ENCODE results near the gene TBC1D5. TPM values are rescaled to one million over a fixed set of nuclear protein-coding genes. Genes with fewer than 3 reads are reported as not detected.

The TBC1D5 gene
- total RNA-seq, 3 donors from 2014 or later = 33.1 to 56.1 (median 44.1) TPM

DNA sequence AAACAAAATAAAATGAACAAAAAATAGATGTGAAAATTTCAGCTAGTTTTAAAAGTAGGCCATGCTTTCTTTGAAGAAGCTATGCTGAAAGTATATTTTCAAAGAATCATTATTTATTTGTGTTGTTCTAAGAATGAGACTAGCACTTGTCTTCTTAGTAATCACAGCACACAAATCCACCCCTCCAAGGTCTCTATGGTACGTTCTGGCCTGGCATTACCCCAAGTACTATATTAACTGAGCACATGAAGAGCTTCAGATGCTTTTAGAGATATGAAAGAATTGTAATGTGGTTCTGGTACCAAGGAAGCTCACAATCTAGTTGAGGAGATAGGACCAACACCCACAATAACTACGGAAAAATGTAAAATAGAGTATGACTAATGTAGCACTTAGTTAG, 441.2 kb downstream of the TBC1D5 start:
- no peaks in the 10 kb centered on the region for H3K9me3 ChIP-seq
- H3K4me3 ChIP-seq = no peak overlapping the region
- intact Hi-C loops (cut with DNase I, micrococcal nuclease) = no loop called here
- DNase-seq (no peak), ATAC-seq (no peak)
- no peaks in the 10 kb centered on the region for H3K4me1 ChIP-seq (ENCODE audit: low read depth)
- TF ChIP-seq, protein P1, sequence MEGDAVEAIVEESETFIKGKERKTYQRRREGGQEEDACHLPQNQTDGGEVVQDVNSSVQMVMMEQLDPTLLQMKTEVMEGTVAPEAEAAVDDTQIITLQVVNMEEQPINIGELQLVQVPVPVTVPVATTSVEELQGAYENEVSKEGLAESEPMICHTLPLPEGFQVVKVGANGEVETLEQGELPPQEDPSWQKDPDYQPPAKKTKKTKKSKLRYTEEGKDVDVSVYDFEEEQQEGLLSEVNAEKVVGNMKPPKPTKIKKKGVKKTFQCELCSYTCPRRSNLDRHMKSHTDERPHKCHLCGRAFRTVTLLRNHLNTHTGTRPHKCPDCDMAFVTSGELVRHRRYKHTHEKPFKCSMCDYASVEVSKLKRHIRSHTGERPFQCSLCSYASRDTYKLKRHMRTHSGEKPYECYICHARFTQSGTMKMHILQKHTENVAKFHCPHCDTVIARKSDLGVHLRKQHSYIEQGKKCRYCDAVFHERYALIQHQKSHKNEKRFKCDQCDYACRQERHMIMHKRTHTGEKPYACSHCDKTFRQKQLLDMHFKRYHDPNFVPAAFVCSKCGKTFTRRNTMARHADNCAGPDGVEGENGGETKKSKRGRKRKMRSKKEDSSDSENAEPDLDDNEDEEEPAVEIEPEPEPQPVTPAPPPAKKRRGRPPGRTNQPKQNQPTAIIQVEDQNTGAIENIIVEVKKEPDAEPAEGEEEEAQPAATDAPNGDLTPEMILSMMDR (IDR thresholded peaks at IDR 0.05) = no peak
- H3K36me3 ChIP-seq (ENCODE audit: low read depth) = no peaks in the 10 kb centered on the region

DNA sequence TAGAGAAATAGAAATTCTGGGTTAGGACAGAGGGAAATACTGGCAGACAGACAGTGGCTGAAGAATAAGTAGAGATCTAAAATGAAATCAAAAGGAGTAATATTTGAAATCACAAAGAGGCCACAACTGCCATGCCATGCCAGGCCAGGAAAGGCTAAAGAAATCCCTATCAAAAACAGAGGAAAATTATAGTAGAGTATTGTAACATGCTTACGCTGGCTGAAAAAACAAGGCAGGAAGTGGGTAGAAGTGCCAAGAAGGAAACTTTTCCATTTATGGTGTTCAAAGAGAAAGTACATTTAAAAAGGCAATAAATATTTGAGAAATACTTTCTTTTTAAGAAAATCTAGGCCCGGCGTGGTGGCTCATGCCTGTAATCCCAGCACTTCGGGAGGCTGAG, 442.0 kb downstream of the TBC1D5 start:
- Histone ChIP-seq H3K9me3 (no peaks in the 10 kb centered on the region), H3K36me3 (ENCODE audit: low read depth) (no peaks in the 10 kb centered on the region), H3K4me3 (no peak overlapping the region), H3K4me1 (ENCODE audit: low read depth) (no peaks in the 10 kb centered on the region)
- DNase-seq = no peak
- no peak for ATAC-seq
- intact Hi-C loops (cut with DNase I, micrococcal nuclease) = no loop called here
- TF ChIP-seq, protein P1 (IDR thresholded peaks at IDR 0.05) = no peak

DNA sequence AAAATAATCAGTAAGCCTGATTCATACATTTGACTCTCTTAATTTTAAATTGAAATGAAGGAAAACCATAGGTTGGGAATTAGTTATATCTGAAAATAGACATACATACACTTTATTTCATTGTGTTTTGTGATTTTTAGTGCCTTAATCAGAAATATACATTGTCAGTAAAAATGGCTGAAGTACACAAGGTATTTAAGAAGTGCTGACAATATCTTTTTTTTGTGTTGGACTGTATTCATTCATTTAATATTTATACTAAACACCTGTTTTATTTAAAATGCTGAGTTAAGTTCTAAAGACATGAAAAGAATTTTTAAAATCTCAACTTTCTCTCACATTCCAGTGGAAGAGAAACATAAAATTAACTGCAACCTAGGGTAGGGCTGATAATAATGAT, 444.4 kb downstream of the TBC1D5 start:
- H3K36me3 ChIP-seq (ENCODE audit: low read depth) = no peaks in the 10 kb centered on the region
- ATAC-seq (no peak), DNase-seq (no peak)
- no peaks in the 10 kb centered on the region for H3K9me3 ChIP-seq
- H3K4me3 ChIP-seq = no peak overlapping the region
- TF ChIP-seq, protein P1 (IDR thresholded peaks at IDR 0.05) = no peak
- no peaks in the 10 kb centered on the region for H3K4me1 ChIP-seq (ENCODE audit: low read depth)
- intact Hi-C loops (cut with DNase I, micrococcal nuclease) = no loop called here

DNA sequence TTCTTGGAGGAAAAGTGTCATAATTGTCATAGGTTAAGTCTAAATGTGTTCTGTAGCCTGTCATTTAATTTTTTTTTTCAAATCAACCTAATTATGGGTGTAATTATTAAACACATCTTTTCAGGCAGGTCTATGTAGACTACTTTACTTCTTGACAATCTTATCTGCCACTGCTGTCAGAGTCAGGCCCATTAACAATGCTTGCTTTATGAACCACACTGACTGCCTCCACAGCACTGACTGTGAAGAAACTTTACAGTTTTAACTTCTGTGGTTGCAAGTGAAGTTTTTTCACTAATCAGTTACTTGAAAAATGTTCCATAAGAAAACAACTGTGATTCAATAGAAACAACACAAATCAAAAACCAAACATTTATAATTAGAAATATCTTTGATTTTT, 449.9 kb downstream of the TBC1D5 start:
- no peak for ATAC-seq
- Histone ChIP-seq H3K4me3 (no peak overlapping the region), H3K9me3 (no peaks in the 10 kb centered on the region), H3K4me1 (ENCODE audit: low read depth) (no peaks in the 10 kb centered on the region), H3K36me3 (ENCODE audit: low read depth) (no peaks in the 10 kb centered on the region)
- intact Hi-C loops (cut with DNase I, micrococcal nuclease) = no loop called here
- TF ChIP-seq, protein P1 (IDR thresholded peaks at IDR 0.05) = no peak
- no peak for DNase-seq

DNA sequence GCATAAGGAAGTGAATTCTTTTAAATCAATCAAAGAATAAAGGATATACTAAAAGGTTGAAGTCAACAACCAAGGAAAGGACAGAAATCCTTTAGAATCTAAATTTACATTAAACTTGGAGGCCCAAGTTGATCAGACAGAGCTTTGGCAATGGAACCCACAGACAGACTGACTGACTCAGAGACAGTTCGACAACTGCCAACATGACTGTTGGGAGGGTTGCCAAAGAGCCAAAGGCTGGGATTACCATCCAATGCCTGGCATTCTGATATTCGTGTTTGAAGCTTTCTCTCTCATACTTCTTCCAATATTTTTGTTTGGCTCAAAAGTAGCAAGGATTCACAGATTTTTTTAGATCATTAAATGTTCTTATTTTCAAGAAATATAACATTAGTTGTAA, 451.5 kb downstream of the TBC1D5 start:
- TF ChIP-seq, protein P1 (IDR thresholded peaks at IDR 0.05) = no peak
- intact Hi-C loops (cut with DNase I, micrococcal nuclease) = no loop called here
- no peaks in the 10 kb centered on the region for H3K36me3 ChIP-seq (ENCODE audit: low read depth)
- DNase-seq = no peak
- no peak for ATAC-seq
- H3K9me3 ChIP-seq = no peaks in the 10 kb centered on the region
- H3K4me1 ChIP-seq (ENCODE audit: low read depth) = no peaks in the 10 kb centered on the region
- no peak overlapping the region for H3K4me3 ChIP-seq

DNA sequence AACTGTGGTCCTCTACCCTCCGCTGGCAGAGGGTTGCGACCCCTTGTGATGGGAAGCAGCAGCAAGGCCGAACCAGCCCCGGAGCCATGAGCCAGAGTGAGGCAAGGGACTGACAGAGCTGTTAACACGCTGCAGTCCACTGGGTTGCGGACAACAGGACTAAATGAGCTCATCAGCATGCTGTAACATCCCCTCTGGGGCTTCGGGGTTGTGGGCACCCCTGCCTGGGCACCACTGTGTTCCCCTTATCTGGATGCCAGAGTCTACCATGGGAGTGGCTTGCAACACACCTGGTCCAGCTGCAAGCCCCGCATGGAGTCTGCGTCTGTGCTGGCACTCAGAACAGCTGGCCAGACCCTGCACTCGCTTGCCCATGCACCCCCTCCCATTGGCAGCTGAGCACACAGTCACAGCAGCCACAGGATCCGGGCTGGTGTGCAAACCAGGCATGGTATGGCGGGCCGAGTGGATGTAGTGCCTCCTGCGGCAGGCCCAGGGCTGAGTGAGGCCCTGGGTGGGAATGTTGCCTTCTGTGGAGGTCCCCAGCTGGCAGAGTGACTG, 453.5 kb downstream of the TBC1D5 start:
- Histone ChIP-seq H3K4me1 (ENCODE audit: low read depth) (no peaks in the 10 kb centered on the region), H3K36me3 (ENCODE audit: low read depth) (no peaks in the 10 kb centered on the region), H3K9me3 (no peaks in the 10 kb centered on the region), H3K4me3 (no peak overlapping the region)
- intact Hi-C loops (cut with DNase I, micrococcal nuclease) = no loop called here
- no peak for ATAC-seq
- TF ChIP-seq, protein P1 (IDR thresholded peaks at IDR 0.05) = no peak
- DNase-seq = no peak

Measured in mucosa of descending colon (tissue), 3 donors.